ENCODE data around the gene DHRSX.

DNA sequence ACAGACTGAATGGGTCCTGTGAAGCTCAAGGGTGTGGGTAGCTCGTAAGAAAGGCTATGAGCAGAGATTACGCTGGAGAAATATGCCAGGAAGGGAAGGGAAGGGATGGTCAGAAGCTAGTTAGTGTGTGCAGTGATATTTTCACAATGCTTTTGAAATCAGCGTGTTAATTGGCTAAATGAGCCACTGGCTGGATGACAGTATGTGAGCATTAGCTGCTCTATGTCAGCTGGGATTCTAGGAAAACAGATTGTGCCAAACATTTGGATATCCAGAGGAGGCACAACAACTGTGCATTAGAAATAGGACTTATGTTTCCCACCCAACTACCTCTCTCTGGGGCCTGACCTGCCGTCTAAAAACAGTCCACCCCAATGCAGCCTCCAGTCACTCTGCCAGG is 168.5 kb downstream of the DHRSX start:
- TF ChIP-seq YY1 (tag by site-specific recombination; IDR thresholded peaks at IDR 0.05) (no peak), TRIM28 (IDR thresholded peaks at IDR 0.05; ENCODE audit: borderline replicate concordance, low read length) (no peak), TCF7L2 (IDR thresholded peaks at IDR 0.05; ENCODE audit: borderline replicate concordance, low read depth, low read length) (no peak), ZNF274 (IDR thresholded peaks at IDR 0.05; ENCODE audit: low read length) (no peak), ZNF274 (tag by site-specific recombination; IDR thresholded peaks at IDR 0.05; ENCODE audit: borderline replicate concordance) (no peak), ZNF426 (tag by site-specific recombination; IDR thresholded peaks at IDR 0.05) (no peak)
- TF ChIP-seq, protein P1, sequence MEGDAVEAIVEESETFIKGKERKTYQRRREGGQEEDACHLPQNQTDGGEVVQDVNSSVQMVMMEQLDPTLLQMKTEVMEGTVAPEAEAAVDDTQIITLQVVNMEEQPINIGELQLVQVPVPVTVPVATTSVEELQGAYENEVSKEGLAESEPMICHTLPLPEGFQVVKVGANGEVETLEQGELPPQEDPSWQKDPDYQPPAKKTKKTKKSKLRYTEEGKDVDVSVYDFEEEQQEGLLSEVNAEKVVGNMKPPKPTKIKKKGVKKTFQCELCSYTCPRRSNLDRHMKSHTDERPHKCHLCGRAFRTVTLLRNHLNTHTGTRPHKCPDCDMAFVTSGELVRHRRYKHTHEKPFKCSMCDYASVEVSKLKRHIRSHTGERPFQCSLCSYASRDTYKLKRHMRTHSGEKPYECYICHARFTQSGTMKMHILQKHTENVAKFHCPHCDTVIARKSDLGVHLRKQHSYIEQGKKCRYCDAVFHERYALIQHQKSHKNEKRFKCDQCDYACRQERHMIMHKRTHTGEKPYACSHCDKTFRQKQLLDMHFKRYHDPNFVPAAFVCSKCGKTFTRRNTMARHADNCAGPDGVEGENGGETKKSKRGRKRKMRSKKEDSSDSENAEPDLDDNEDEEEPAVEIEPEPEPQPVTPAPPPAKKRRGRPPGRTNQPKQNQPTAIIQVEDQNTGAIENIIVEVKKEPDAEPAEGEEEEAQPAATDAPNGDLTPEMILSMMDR (tag by site-specific recombination; IDR thresholded peaks at IDR 0.05), result no peak
- TF ChIP-seq, protein P2, sequence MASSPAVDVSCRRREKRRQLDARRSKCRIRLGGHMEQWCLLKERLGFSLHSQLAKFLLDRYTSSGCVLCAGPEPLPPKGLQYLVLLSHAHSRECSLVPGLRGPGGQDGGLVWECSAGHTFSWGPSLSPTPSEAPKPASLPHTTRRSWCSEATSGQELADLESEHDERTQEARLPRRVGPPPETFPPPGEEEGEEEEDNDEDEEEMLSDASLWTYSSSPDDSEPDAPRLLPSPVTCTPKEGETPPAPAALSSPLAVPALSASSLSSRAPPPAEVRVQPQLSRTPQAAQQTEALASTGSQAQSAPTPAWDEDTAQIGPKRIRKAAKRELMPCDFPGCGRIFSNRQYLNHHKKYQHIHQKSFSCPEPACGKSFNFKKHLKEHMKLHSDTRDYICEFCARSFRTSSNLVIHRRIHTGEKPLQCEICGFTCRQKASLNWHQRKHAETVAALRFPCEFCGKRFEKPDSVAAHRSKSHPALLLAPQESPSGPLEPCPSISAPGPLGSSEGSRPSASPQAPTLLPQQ (tag by site-specific recombination; IDR thresholded peaks at IDR 0.05), result no peak

All from HEK293 (cell line).